Cardiac fibroblast (primary cell): ENCODE data around the gene DEPDC1B.
"Not testable (repeated sequence)": the region's sequence is repeated elsewhere in the genome, so short reads cannot be mapped to it uniquely, and the experiment has no call there.

Experiments
- DNase-seq, 2 donors: peaks; one replicate each; pipeline versions ENCODE4 v3.0.0 to v3.0.0-alpha.2; 2010; ENCODE audit warnings: low read depth in 2 of 2
- H3K4me3 ChIP-seq, 2 donors: replicated peaks in 1 of 2; 1 replicate in 1 of 2; 2 replicates in 1 of 2; pipeline ENCODE4 v1.5.1; 2011; ENCODE audit warnings: low read depth in 2 of 2, low read length in 2 of 2, mild to moderate bottlenecking in 2 of 2, moderate library complexity in 1 of 2
- CTCF ChIP-seq: IDR thresholded peaks from one replicate; pipeline ENCODE4 v1.5.1; 2011; ENCODE audit warnings: low read depth, mild to moderate bottlenecking, low read length, inconsistent platforms

The DEPDC1B gene

GRCh38 chr5:60632153-60632552 lies 67.8 kb downstream of the DEPDC1B start:
- no peak overlapping the region for H3K4me3 ChIP-seq
- no peak for DNase-seq
- TF ChIP-seq CTCF = no peak

GRCh38 chr5:60630836-60631235 lies 69.1 kb downstream of the DEPDC1B start:
- no peak for DNase-seq
- no peak for TF ChIP-seq CTCF
- no peak overlapping the region for H3K4me3 ChIP-seq

- no peak for DNase-seq
- H3K4me3 ChIP-seq = no peak overlapping the region
- TF ChIP-seq CTCF = no peak
Measured at GRCh38 chr5:60630179-60630578, 69.8 kb downstream of the DEPDC1B start.

GRCh38 chr5:60624875-60625274 lies 75.1 kb downstream of the DEPDC1B start:
- not testable (repeated sequence) for DNase-seq, H3K4me3 ChIP-seq

GRCh38 chr5:60620752-60621151 lies 79.2 kb downstream of the DEPDC1B start:
- DNase-seq, H3K4me3 ChIP-seq: not testable (repeated sequence)

- DNase-seq = no peak
- H3K4me3 ChIP-seq = no peak overlapping the region
- TF ChIP-seq CTCF = no peak
Measured at GRCh38 chr5:60613826-60614225, 86.1 kb downstream of the DEPDC1B start.

GRCh38 chr5:60611099-60611740 lies 88.7 kb downstream of the DEPDC1B start:
- no peak for TF ChIP-seq CTCF

GRCh38 chr5:60604771-60605170 lies 95.2 kb downstream of the DEPDC1B start:
- no peak overlapping the region for H3K4me3 ChIP-seq
- peak; percentile 34 to 71 for DNase-seq
- TF ChIP-seq CTCF = no peak

More at GRCh38 chr5:60611099-60611740, 88.7 kb downstream of the DEPDC1B start:
- no peak for DNase-seq
- no peak overlapping the region for H3K4me3 ChIP-seq
